PC-9 (cell line): Measurements from ENCODE around the gene SSNA1. TPM values are rescaled to one million over a fixed set of nuclear protein-coding genes. Genes with fewer than 3 reads are reported as not detected.

Source experiments
- BruUV-seq: library from RNA; stranded (reverse); fragments of 400-500 nt; replicated peaks from 2 replicates; lab custom pipeline; 2021; lab: Mats Ljungman, UMichigan
- CTCF ChIA-PET: fragments of 300-600 bp; sonication (Branson Sonifier 250); formaldehyde crosslinking; loops from one replicate; lab custom pipeline; 2022; ENCODE audit warnings: antibody characterized with exemption; lab: Charles Lee
- POLR2A ChIA-PET: fragments of 300-600 bp; sonication (Branson Sonifier 250); formaldehyde crosslinking; loops from one replicate; lab custom pipeline; 2022; ENCODE audit warnings: antibody characterized with exemption; ENCODE audit not compliant: unreplicated experiment; lab: Charles Lee
- DNase-seq, 2 experiments: peaks; one replicate each; pipeline versions ENCODE4 v3.0.0 to v3.0.0-alpha.2; 2015 to 2022; ENCODE audit warnings: mixed read lengths in 1 of 2
- H2AFZ ChIP-seq: fragments of 200-600 bp; sonication (generic); 2 replicates; pipeline ENCODE4 v1.8.1; 2017; ENCODE audit warnings: antibody characterized with exemption
- H3F3A ChIP-seq: fragments of 200-600 bp; sonication (generic); 2 replicates; pipeline ENCODE4 v1.8.1; 2017; ENCODE audit warnings: antibody characterized with exemption, mild to moderate bottlenecking, low read depth; ENCODE audit not compliant: insufficient read depth
- H3K27ac ChIP-seq: fragments of 200-600 bp; sonication (generic); 2 replicates; pipeline ENCODE4 v1.6.1; 2016; ENCODE audit warnings: mixed run types
- H3K27me3 ChIP-seq: fragments of 200-600 bp; sonication (generic); 2 replicates; pipeline ENCODE4 v1.6.1; 2016; ENCODE audit warnings: low read depth, mixed run types; ENCODE audit not compliant: insufficient read depth
- H3K36me3 ChIP-seq: fragments of 200-600 bp; sonication (generic); 2 replicates; pipeline ENCODE4 v1.6.1; 2016; ENCODE audit warnings: low read depth, mixed run types
- H3K4me1 ChIP-seq: fragments of 200-600 bp; sonication (generic); replicated peaks from 2 replicates; pipeline ENCODE4 v1.6.1; 2016; ENCODE audit warnings: mixed run types; ENCODE audit not compliant: insufficient read depth
- H3K4me2 ChIP-seq: fragments of 200-600 bp; sonication (generic); 2 replicates; pipeline ENCODE4 v1.6.1; 2017; ENCODE audit warnings: mixed run types
- H3K4me3 ChIP-seq: fragments of 200-600 bp; sonication (generic); 2 replicates; pipeline ENCODE4 v1.6.1; 2016; ENCODE audit warnings: mixed run types
- H3K79me2 ChIP-seq: fragments of 200-600 bp; sonication (generic); 2 replicates; pipeline ENCODE4 v1.6.1; 2017; ENCODE audit warnings: low read depth, mixed run types
- H3K9me2 ChIP-seq: fragments of 200-600 bp; sonication (generic); 2 replicates; pipeline ENCODE4 v1.8.1; 2017; ENCODE audit warnings: mild to moderate bottlenecking; ENCODE audit not compliant: insufficient read depth
- H3K9me3 ChIP-seq: fragments of 200-600 bp; sonication (generic); 2 replicates; pipeline ENCODE4 v1.8.1; 2016; ENCODE audit warnings: low read depth; ENCODE audit not compliant: insufficient read depth
- H4K20me1 ChIP-seq: fragments of 200-600 bp; sonication (generic); 2 replicates; pipeline ENCODE4 v1.8.1; 2017; ENCODE audit not compliant: insufficient read depth
- EZH2 ChIP-seq: fragments of 200-600 bp; sonication (generic); IDR thresholded peaks from 2 replicates; pipeline ENCODE4 v1.8.0; 2017; ENCODE audit warnings: antibody characterized with exemption, low read depth
- intact Hi-C: fragments of 100-400 bp; cut with micrococcal nuclease; formaldehyde crosslinking; loops from one replicate; pipeline ENCODE4 v1.10.0; 2022; ENCODE audit not compliant: unreplicated experiment
- total RNA-seq: library from RNA; stranded (reverse); gene quantifications from 2 replicates; pipeline ENCODE4 v1.2.3, GENCODE V29; 2021
- TF ChIP-seq, protein P1 (sequence below): fragments of 200-600 bp; sonication (generic); conservative IDR thresholded peaks from 2 replicates; pipeline ENCODE4 v1.6.1; 2017; ENCODE audit warnings: mixed run types, antibody characterized with exemption, mild to moderate bottlenecking, moderate library complexity

SSNA1 gene
- total RNA-seq, 1 experiment from 2014 or later: 98.7 TPM

DNA sequence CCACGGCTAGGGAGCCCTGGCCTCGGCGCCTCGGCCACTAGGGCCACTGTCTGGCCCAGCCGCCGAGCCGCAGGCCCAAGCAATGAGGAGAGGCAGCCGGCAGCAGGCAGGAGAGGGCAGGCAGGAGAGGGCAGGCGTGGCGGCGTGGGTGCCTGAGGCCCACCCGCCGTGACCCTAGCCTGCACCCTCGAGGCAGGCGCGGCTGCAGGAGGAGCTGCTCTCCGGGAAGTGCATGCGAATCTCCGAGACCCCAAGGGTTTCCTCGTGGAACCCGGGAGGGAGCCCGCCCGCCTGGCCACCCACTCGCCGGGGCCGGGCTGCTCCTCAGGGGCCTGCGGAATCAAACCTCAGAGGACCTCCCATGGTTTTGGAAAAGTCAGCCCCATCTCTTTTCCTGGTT lies 40.2 kb upstream of the SSNA1 start:
- Histone ChIP-seq H3K27ac (no peak overlapping the region), H2AFZ (no peak overlapping the region), H3F3A (peaks cover 31% of the 10 kb centered on the region), H3K4me1 (peaks cover 11% of the 10 kb centered on the region), H3K4me2 (no peak overlapping the region), H3K79me2 (no peaks in the 10 kb centered on the region), H3K9me3 (no peaks in the 10 kb centered on the region), H3K36me3 (no peaks in the 10 kb centered on the region), H4K20me1 (no peaks in the 10 kb centered on the region), H3K4me3 (no peak overlapping the region), H3K27me3 (peaks cover 4% of the 10 kb centered on the region; the same call in 1 of the 2 replicates), H3K9me2 (no peaks in the 10 kb centered on the region)
- BruUV-seq: no TSS peak
- CTCF ChIA-PET: no interaction called here
- POLR2A ChIA-PET: no interaction called here
- intact Hi-C loops: no loop called here
- DNase-seq: no peak
- TF ChIP-seq EZH2: no peak
- TF ChIP-seq, protein P1, sequence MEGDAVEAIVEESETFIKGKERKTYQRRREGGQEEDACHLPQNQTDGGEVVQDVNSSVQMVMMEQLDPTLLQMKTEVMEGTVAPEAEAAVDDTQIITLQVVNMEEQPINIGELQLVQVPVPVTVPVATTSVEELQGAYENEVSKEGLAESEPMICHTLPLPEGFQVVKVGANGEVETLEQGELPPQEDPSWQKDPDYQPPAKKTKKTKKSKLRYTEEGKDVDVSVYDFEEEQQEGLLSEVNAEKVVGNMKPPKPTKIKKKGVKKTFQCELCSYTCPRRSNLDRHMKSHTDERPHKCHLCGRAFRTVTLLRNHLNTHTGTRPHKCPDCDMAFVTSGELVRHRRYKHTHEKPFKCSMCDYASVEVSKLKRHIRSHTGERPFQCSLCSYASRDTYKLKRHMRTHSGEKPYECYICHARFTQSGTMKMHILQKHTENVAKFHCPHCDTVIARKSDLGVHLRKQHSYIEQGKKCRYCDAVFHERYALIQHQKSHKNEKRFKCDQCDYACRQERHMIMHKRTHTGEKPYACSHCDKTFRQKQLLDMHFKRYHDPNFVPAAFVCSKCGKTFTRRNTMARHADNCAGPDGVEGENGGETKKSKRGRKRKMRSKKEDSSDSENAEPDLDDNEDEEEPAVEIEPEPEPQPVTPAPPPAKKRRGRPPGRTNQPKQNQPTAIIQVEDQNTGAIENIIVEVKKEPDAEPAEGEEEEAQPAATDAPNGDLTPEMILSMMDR: no peak

DNA sequence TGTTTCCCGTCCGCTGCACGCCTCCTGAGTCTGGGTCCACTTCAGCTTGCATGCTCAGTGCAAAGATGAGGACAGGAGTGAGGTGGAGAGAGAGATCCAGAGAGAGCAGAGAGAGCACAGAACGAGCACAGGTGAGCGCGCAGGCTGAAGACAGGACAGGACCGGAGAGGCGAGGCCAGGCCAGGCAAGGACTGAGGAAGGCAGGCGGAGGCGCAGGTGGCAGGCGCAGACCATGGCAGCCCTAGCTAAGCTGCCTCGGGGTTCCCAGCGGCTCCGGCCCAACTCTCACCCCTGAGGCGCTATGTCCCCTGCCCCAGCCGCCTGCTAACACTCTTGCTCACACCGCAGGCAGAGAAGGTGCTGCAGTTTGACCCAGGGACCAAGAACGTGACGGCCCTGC lies 39.8 kb upstream of the SSNA1 start:
- ChIA-PET CTCF (no interaction called here), POLR2A (no interaction called here)
- H2AFZ ChIP-seq: no peak overlapping the region
- peaks cover 4% of the 10 kb centered on the region; the same call in 1 of the 2 replicates for H3K27me3 ChIP-seq
- no peak overlapping the region for H3K4me3 ChIP-seq
- no peak overlapping the region for H3K27ac ChIP-seq
- H3K36me3 ChIP-seq: no peaks in the 10 kb centered on the region
- H3K9me2 ChIP-seq: no peaks in the 10 kb centered on the region
- no peak for DNase-seq
- no peak overlapping the region for H3K4me2 ChIP-seq
- no peaks in the 10 kb centered on the region for H3K79me2 ChIP-seq
- peaks cover 11% of the 10 kb centered on the region for H3K4me1 ChIP-seq
- H3K9me3 ChIP-seq: no peaks in the 10 kb centered on the region
- BruUV-seq: no TSS peak
- intact Hi-C loops: no loop called here
- TF ChIP-seq, protein P1: no peak
- no peak for TF ChIP-seq EZH2
- H4K20me1 ChIP-seq: no peaks in the 10 kb centered on the region
- peaks cover 34% of the 10 kb centered on the region for H3F3A ChIP-seq

DNA sequence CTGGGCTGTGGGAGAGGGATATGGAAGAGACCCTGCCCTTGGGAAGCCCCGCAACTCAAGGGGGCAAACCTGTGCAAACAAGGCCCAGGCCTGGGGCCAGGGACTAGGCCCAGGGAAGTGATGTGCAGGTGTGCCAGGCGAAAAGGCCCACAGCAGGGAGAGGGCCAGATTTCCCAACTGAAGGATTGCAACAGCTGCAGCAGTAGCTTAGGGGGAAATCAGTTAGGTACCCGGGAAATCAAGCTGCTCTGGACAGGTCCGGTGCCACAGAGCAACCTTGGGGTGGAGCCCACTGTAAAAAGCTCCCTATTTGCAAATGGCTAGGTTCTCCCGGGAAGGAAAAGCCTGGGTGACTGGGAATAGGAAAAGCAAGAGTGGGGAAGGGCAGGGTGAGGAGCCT lies 39.1 kb upstream of the SSNA1 start:
- ChIA-PET CTCF (interaction anchor here (1.4 kb wide), 1 partner anchor 40 kb away, joined by 3 read pairs; no protein-coding TSS in a partner anchor), POLR2A (interaction anchor here (0.6 kb wide), 1 partner anchor 79 kb away, joined by 10 read pairs; the partner anchor contains the start of gene SAPCD2)
- Histone ChIP-seq H3K4me3 (no peak overlapping the region), H3K27me3 (no peaks in the 10 kb centered on the region), H3K4me2 (peak overlapping the region; percentile 59), H2AFZ (no peak overlapping the region), H3K36me3 (no peaks in the 10 kb centered on the region), H3F3A (peaks cover 34% of the 10 kb centered on the region), H3K9me3 (no peaks in the 10 kb centered on the region), H4K20me1 (no peaks in the 10 kb centered on the region), H3K4me1 (peaks cover 11% of the 10 kb centered on the region), H3K9me2 (no peaks in the 10 kb centered on the region), H3K79me2 (no peaks in the 10 kb centered on the region), H3K27ac (no peak overlapping the region)
- no TSS peak for BruUV-seq
- TF ChIP-seq, protein P1: no peak
- TF ChIP-seq EZH2: no peak
- DNase-seq: no peak
- intact Hi-C loops: no loop called here
